Measurements from ENCODE around the gene TRAPPC3L.
"Not testable (repeated sequence)": the region's sequence is repeated elsewhere in the genome, so short reads cannot be mapped to it uniquely, and the experiment has no call there.

Gene TRAPPC3L

GRCh38 chr6:116512734-116513133 is 32.8 kb downstream of the TRAPPC3L start:
- no peak for DNase-seq

GRCh38 chr6:116512111-116512559 is 33.3 kb downstream of the TRAPPC3L start:
- no peak for DNase-seq

- DNase-seq, result no peak
Observed at GRCh38 chr6:116511424-116512110, 33.9 kb downstream of the TRAPPC3L start, which contains the start of gene CALHM5. TSS of gene CALHM5 (plus strand) at chr6:116511639. CDS start at chr6:116511697, 58 bp downstream.

GRCh38 chr6:116508527-116508926 is 37.0 kb downstream of the TRAPPC3L start:
- DNase-seq, result no peak

- no peak for DNase-seq
Observed at GRCh38 chr6:116507324-116507723, 38.2 kb downstream of the TRAPPC3L start.

- no peak for DNase-seq
Observed at GRCh38 chr6:116500969-116501433, 44.5 kb downstream of the TRAPPC3L start.

GRCh38 chr6:116497113-116497676 is 48.3 kb downstream of the TRAPPC3L start:
- no peak for DNase-seq

GRCh38 chr6:116495161-116495560 is 50.3 kb downstream of the TRAPPC3L start:
- DNase-seq, result not testable (repeated sequence)

GRCh38 chr6:116492331-116493067 is 53.0 kb downstream of the TRAPPC3L start:
- no peak for DNase-seq

- DNase-seq, result no peak
Observed at GRCh38 chr6:116491610-116492330, 53.7 kb downstream of the TRAPPC3L start.

GRCh38 chr6:116485559-116486184 is 59.8 kb downstream of the TRAPPC3L start:
- DNase-seq, result no peak

- peak; percentile 45 for DNase-seq
Observed at GRCh38 chr6:116483616-116484015, 61.9 kb downstream of the TRAPPC3L start.

- no peak for DNase-seq
Observed at GRCh38 chr6:116482780-116483179, 62.7 kb downstream of the TRAPPC3L start.

- DNase-seq, result no peak
Observed at GRCh38 chr6:116476002-116476678, 69.3 kb downstream of the TRAPPC3L start.

GRCh38 chr6:116475141-116475540 is 70.3 kb downstream of the TRAPPC3L start:
- no peak for DNase-seq

GRCh38 chr6:116472706-116473105 is 72.8 kb downstream of the TRAPPC3L start:
- DNase-seq, result no peak

- DNase-seq, result no peak
Observed at GRCh38 chr6:116471531-116471930, 74.0 kb downstream of the TRAPPC3L start.

GRCh38 chr6:116468293-116468692 is 77.2 kb downstream of the TRAPPC3L start:
- no peak for DNase-seq

- no peak for DNase-seq
Observed at GRCh38 chr6:116467514-116467913, 78.0 kb downstream of the TRAPPC3L start.

GRCh38 chr6:116467096-116467495 is 78.4 kb downstream of the TRAPPC3L start:
- DNase-seq, result no peak

GRCh38 chr6:116465246-116465645 is 80.2 kb downstream of the TRAPPC3L start:
- DNase-seq, result no peak

GRCh38 chr6:116463301-116463700 is 82.2 kb downstream of the TRAPPC3L start:
- DNase-seq, result no peak

Data from NCI-H1105 (cell line).